IMR-90 (cell line): ENCODE results near the gene CHST3. TPM values are rescaled to one million over a fixed set of nuclear protein-coding genes. Genes with fewer than 3 reads are reported as not detected.
A peak's percentile ranks its signal among the peaks of the same experiment; 100 is the strongest.

Source experiments
- ATAC-seq: fragments of 200-7000 bp; cut with Tn5 transposase; 2 replicates; pipeline ENCODE4 v1.9.1; 2020; ENCODE audit warnings: low read depth, mild to moderate bottlenecking, moderate library complexity
- BruUV-seq: library from RNA; stranded (reverse); fragments of 400-500 nt; replicated peaks from 2 replicates; lab custom pipeline; 2021; lab: Mats Ljungman, UMichigan
- CTCF ChIA-PET: fragments of 300-600 bp; formaldehyde crosslinking; extraction: SDS; loops from one replicate; lab custom pipeline; 2021; ENCODE audit warnings: antibody characterized with exemption; lab: Yijun Ruan, JAX
- POLR2A ChIA-PET: fragments of 300-600 bp; sonication (Branson Sonifier 250); formaldehyde crosslinking; loops from one replicate; lab custom pipeline; 2022; ENCODE audit warnings: antibody characterized with exemption; ENCODE audit not compliant: unreplicated experiment; lab: Charles Lee
- DNase-seq: peaks from one replicate; pipeline ENCODE4 v3.0.0; 2013
- H2AFZ ChIP-seq: replicated peaks from 2 replicates; pipeline ENCODE3; 2013; ENCODE audit warnings: low read length, mild to moderate bottlenecking; ENCODE audit not compliant: poor library complexity
- H2AK5ac ChIP-seq: 2 replicates; pipeline ENCODE4 v1.6.1; 2013; ENCODE audit warnings: low read depth, low read length, inconsistent platforms
- H2AK9ac ChIP-seq: replicated peaks from 2 replicates; pipeline ENCODE3; 2013; ENCODE audit warnings: mild to moderate bottlenecking, low read depth, low read length, moderate library complexity; ENCODE audit not compliant: poor library complexity
- H2BK120ac ChIP-seq: 2 replicates; pipeline ENCODE4 v1.6.1; 2013; ENCODE audit warnings: low read depth, low read length, inconsistent platforms
- H2BK15ac ChIP-seq: 3 replicates; pipeline ENCODE4 v1.6.1; 2013; ENCODE audit warnings: low read depth, low read length, inconsistent platforms
- H2BK20ac ChIP-seq: 2 replicates; pipeline ENCODE4 v1.6.1; 2013; ENCODE audit warnings: low read depth, mild to moderate bottlenecking, inconsistent platforms, low read length, moderate library complexity
- H2BK5ac ChIP-seq: 2 replicates; pipeline ENCODE4 v1.6.1; 2013; ENCODE audit warnings: mild to moderate bottlenecking, low read depth, low read length, inconsistent platforms; ENCODE audit not compliant: poor library complexity, severe bottlenecking
- H3K14ac ChIP-seq: replicated peaks from 2 replicates; pipeline ENCODE4 v1.6.1; 2013; ENCODE audit warnings: low read depth, low read length, inconsistent platforms
- H3K18ac ChIP-seq: 2 replicates; pipeline ENCODE4 v1.6.1; 2013; ENCODE audit warnings: low read depth, low read length, control low read depth
- H3K23ac ChIP-seq: 2 replicates; pipeline ENCODE4 v1.6.1; 2013; ENCODE audit warnings: low read depth, low read length, inconsistent platforms
- H3K27ac ChIP-seq: 2 replicates; pipeline ENCODE4 v1.5.1; 2013; ENCODE audit warnings: mild to moderate bottlenecking, control low read depth, low read length; ENCODE audit not compliant: insufficient read depth
- H3K27me3 ChIP-seq: 2 replicates; pipeline ENCODE4 v1.6.1; 2013; ENCODE audit warnings: low read length; ENCODE audit not compliant: control insufficient read depth, insufficient read depth
- H3K36me3 ChIP-seq: 2 replicates; pipeline ENCODE4 v1.6.1; 2013; ENCODE audit warnings: low read length, mixed read lengths; ENCODE audit not compliant: control insufficient read depth, insufficient read depth
- H3K4ac ChIP-seq: 2 replicates; pipeline ENCODE4 v1.6.1; 2013; ENCODE audit warnings: low read depth, low read length, inconsistent platforms
- H3K4me1 ChIP-seq: 2 replicates; pipeline ENCODE4 v1.6.1; 2013; ENCODE audit warnings: low read length, mixed read lengths; ENCODE audit not compliant: control insufficient read depth, insufficient read depth
- H3K4me2 ChIP-seq: 2 replicates; pipeline ENCODE4 v1.6.1; 2013; ENCODE audit warnings: low read depth, mild to moderate bottlenecking, control low read depth, low read length, moderate library complexity
- H3K4me3 ChIP-seq: 2 replicates; pipeline ENCODE4 v1.5.1; 2013; ENCODE audit warnings: low read depth, mild to moderate bottlenecking, control low read depth, low read length, moderate library complexity; ENCODE audit not compliant: insufficient read depth
- H3K56ac ChIP-seq: 2 replicates; pipeline ENCODE4 v1.6.1; 2013; ENCODE audit warnings: low read length, inconsistent platforms; ENCODE audit not compliant: insufficient read depth; ENCODE audit errors: extremely low read depth
- H3K79me1 ChIP-seq, 2 experiments: 2 replicates each; pipeline ENCODE4 v1.6.1; 2013; ENCODE audit warnings: low read length in 2 of 2, inconsistent platforms in 1 of 2, low read depth in 1 of 2
- H3K9ac ChIP-seq: 2 replicates; pipeline ENCODE4 v1.6.1; 2013; ENCODE audit warnings: low read depth, low read length, control low read depth
- H3K9me1 ChIP-seq: 2 replicates; pipeline ENCODE4 v1.6.1; 2013; ENCODE audit warnings: low read length, inconsistent platforms; ENCODE audit not compliant: insufficient read depth
- H3K9me3 ChIP-seq: 2 replicates; pipeline ENCODE4 v1.6.1; 2013; ENCODE audit warnings: low read length; ENCODE audit not compliant: control insufficient read depth, insufficient read depth
- H4K20me1 ChIP-seq: 2 replicates; pipeline ENCODE4 v1.6.1; 2013; ENCODE audit warnings: low read length, inconsistent platforms; ENCODE audit not compliant: insufficient read depth
- H4K5ac ChIP-seq: 2 replicates; pipeline ENCODE4 v1.6.1; 2013; ENCODE audit warnings: mild to moderate bottlenecking, low read depth, low read length, control low read depth
- H4K8ac ChIP-seq, 2 experiments: 2 replicates each; pipeline ENCODE4 v1.6.1; 2013; ENCODE audit warnings: low read depth in 2 of 2, low read length in 2 of 2, control low read depth in 1 of 2, inconsistent platforms in 1 of 2
- H4K91ac ChIP-seq: 2 replicates; pipeline ENCODE4 v1.6.1; 2013; ENCODE audit warnings: low read depth, low read length, inconsistent platforms; ENCODE audit not compliant: insufficient read depth
- BHLHE40 ChIP-seq: fragments of 150-350 bp; IDR thresholded peaks from 2 replicates; pipeline ENCODE4 v1.6.1; 2016; ENCODE audit warnings: mild to moderate bottlenecking, low read depth, low read length
- CHD1 ChIP-seq: IDR thresholded peaks from 2 replicates; pipeline ENCODE4 v1.6.1; 2012; ENCODE audit warnings: low read depth, low read length, improper control_type of control experiment
- FOS ChIP-seq: fragments of 150-350 bp; IDR thresholded peaks from 2 replicates; pipeline ENCODE4 v1.6.1; 2016; ENCODE audit warnings: low read depth, low read length
- MAFK ChIP-seq: IDR thresholded peaks from 2 replicates; pipeline ENCODE4 v1.6.1; 2012; ENCODE audit warnings: low read depth, low read length, improper control_type of control experiment
- MAZ ChIP-seq: IDR thresholded peaks from 2 replicates; pipeline ENCODE4 v1.6.1; 2012; ENCODE audit warnings: low read depth, mild to moderate bottlenecking, low read length, improper control_type of control experiment, moderate library complexity, borderline replicate concordance
- MXI1 ChIP-seq: IDR thresholded peaks from 2 replicates; pipeline ENCODE4 v1.6.1; 2012; ENCODE audit warnings: low read depth, mild to moderate bottlenecking, low read length, moderate library complexity, borderline replicate concordance
- NFE2L2 ChIP-seq: fragments of 150-350 bp; IDR thresholded peaks from 2 replicates; pipeline ENCODE4 v1.6.1; 2016; ENCODE audit warnings: low read depth, mild to moderate bottlenecking, low read length
- POLR2A ChIP-seq: IDR thresholded peaks from 2 replicates; pipeline ENCODE4 v1.6.1; 2012; ENCODE audit warnings: mild to moderate bottlenecking, low read depth, low read length
- RAD21 ChIP-seq: IDR thresholded peaks from 2 replicates; pipeline ENCODE4 v1.6.1; 2012; ENCODE audit warnings: low read length, improper control_type of control experiment
- RFX5 ChIP-seq: IDR thresholded peaks from 2 replicates; pipeline ENCODE4 v1.8.0; 2012; ENCODE audit warnings: low read depth, mild to moderate bottlenecking, low read length, moderate library complexity
- SMC3 ChIP-seq: fragments of 150-350 bp; IDR thresholded peaks from 2 replicates; pipeline ENCODE4 v1.6.1; 2016; ENCODE audit warnings: low read depth, mild to moderate bottlenecking, antibody characterized with exemption, low read length, moderate library complexity
- WGBS, 2 experiments: methylation state at CpG; one replicate each; pipeline versions ENCODE4 v1.1.5 to v1.1.7; 2013; ENCODE audit warnings: missing lambda C conversion rate in 2 of 2; ENCODE audit not compliant: insufficient read length in 1 of 2; ENCODE audit errors: extremely low coverage in 2 of 2; 5-methylcytosine and 5-hydroxymethylcytosine counted together
- dilution Hi-C: fragments of 300-500 bp; cut with HindIII; formaldehyde crosslinking; loops from one replicate; pipeline ENCODE4 v1.14.3; 2018; ENCODE audit warnings: low sequenced_read_pairs; ENCODE audit not compliant: unreplicated experiment
- in situ Hi-C: fragments of 300-500 bp; cut with MboI; formaldehyde crosslinking; loops from 3 replicates; pipeline ENCODE4 v1.14.3; 2019; ENCODE audit warnings: low sequenced_read_pairs, inconsistent platforms, mixed read lengths
- intact Hi-C: fragments of 100-400 bp; cut with micrococcal nuclease; formaldehyde crosslinking; loops from 2 replicates; pipeline ENCODE4 v1.10.0; 2022
- polyA plus RNA-seq, 3 experiments: library from polyadenylated mRNA; depleted of rRNA; stranded (reverse); fragments of >200 nt; gene quantifications; 2 replicates each; pipeline ENCODE4 v1.2.3, GENCODE V29; 2012; ENCODE audit warnings: low replicate concordance in 1 of 3
- total RNA-seq: library from RNA; depleted of rRNA; stranded (reverse); fragments of >200 nt; gene quantifications from 2 replicates; pipeline ENCODE4 v1.2.3, GENCODE V29; 2012
- TF ChIP-seq, protein P1 (sequence below): fragments of 150-350 bp; IDR thresholded peaks from 2 replicates; pipeline ENCODE4 v1.6.1; 2016; ENCODE audit warnings: low read depth, mild to moderate bottlenecking, low read length, moderate library complexity, borderline replicate concordance
- TF ChIP-seq, protein P2 (sequence below): conservative IDR thresholded peaks from 2 replicates; pipeline ENCODE4 v1.5.1; 2012; ENCODE audit warnings: mild to moderate bottlenecking, low read depth, low read length, improper control_type of control experiment
- TF ChIP-seq, protein P3 (sequence below): fragments of 150-350 bp; IDR thresholded peaks from 2 replicates; pipeline ENCODE4 v1.6.1; 2017; ENCODE audit warnings: mild to moderate bottlenecking, antibody characterized with exemption, low read length, low read depth

CHST3 gene
- total and polyA plus RNA-seq, 2 of the 4 experiments (the other 2 are of a cell fraction) = 8.6 to 9.0 TPM

DNA sequence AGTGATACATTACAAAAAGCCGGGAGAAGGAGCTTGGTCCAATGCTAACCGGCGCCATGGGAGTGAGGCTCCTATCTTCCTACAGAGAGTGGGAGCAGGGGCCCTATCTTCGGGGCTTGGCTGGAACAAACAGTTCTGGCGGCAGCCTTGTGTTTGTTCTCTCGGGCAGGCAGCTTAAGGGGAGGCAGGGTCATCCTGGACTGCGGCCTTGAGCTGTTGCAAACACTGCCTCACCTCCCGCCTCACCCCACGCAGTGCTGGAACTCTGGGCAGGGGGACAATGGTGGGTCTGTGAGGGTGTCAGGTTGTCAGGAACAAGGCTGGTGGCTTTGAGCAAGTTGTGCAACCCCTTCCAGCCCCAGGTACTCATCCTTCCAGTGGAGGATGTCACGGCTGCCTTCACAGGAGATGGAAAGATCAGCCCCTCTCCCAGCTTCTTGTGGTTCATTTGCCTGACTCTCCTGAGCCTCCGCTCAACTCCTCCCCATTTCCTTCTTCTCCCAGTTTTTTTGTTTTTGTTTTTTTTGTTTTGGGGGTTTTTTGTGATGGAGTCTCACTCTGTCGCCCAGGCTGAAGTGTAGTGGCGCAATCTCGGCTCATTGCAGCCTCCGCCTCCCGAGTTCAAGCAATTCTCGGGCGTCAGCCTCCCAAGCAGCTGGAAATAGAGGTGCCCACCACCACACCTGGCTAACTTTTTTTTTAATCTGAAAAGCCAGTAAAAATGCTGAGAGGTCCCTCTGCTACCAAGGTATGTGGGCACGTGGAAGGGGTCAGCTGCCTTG, 66.8 kb downstream of the CHST3 start:
- DNase-seq (no peak), ATAC-seq (no peak)
- Histone ChIP-seq H2BK120ac (no peak overlapping the region), H3K56ac (no peak overlapping the region), H4K5ac (no peak overlapping the region), H3K18ac (no peak overlapping the region), H2AK9ac (peak overlapping the region; percentile 39), H2BK15ac (no peak overlapping the region), H3K23ac (no peak overlapping the region), H2BK20ac (no peak overlapping the region), H3K9me3 (no peaks in the 10 kb centered on the region), H3K36me3 (no peaks in the 10 kb centered on the region), H3K4ac (no peak overlapping the region), H3K9me1 (no peaks in the 10 kb centered on the region; the same call in 1 of the 2 replicates), H3K27ac (no peak overlapping the region), H3K79me1 (no peaks in the 10 kb centered on the region), H2BK5ac (no peak overlapping the region), H3K14ac (no peak overlapping the region), H2AFZ (no peak overlapping the region), H4K91ac (no peak overlapping the region), H3K9ac (no peak overlapping the region), H4K20me1 (no peaks in the 10 kb centered on the region), H3K4me3 (no peak overlapping the region), H3K4me1 (peaks cover 8% of the 10 kb centered on the region; the same call in 1 of the 2 replicates), H3K27me3 (peaks cover 29% of the 10 kb centered on the region), H4K8ac (no peak overlapping the region), H3K4me2 (no peak overlapping the region), H2AK5ac (no peak overlapping the region)
- 40% methylated on average over 1 of the region's 19 CpGs; no CpG with 5 or more reads in 1 of the 2 experiments for WGBS, 2 experiments
- POLR2A ChIA-PET = no interaction called here
- CTCF ChIA-PET = no interaction called here
- dilution Hi-C loops = no loop called here
- no TSS peak for BruUV-seq
- TF ChIP-seq MAZ (no peak), RAD21 (no peak), SMC3 (no peak), MAFK (no peak), MXI1 (no peak), CHD1 (no peak), RFX5 (no peak), FOS (no peak), NFE2L2 (no peak), POLR2A (no peak), BHLHE40 (no peak)
- TF ChIP-seq, protein P1, sequence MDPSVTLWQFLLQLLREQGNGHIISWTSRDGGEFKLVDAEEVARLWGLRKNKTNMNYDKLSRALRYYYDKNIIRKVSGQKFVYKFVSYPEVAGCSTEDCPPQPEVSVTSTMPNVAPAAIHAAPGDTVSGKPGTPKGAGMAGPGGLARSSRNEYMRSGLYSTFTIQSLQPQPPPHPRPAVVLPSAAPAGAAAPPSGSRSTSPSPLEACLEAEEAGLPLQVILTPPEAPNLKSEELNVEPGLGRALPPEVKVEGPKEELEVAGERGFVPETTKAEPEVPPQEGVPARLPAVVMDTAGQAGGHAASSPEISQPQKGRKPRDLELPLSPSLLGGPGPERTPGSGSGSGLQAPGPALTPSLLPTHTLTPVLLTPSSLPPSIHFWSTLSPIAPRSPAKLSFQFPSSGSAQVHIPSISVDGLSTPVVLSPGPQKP = no peak
- TF ChIP-seq, protein P2, sequence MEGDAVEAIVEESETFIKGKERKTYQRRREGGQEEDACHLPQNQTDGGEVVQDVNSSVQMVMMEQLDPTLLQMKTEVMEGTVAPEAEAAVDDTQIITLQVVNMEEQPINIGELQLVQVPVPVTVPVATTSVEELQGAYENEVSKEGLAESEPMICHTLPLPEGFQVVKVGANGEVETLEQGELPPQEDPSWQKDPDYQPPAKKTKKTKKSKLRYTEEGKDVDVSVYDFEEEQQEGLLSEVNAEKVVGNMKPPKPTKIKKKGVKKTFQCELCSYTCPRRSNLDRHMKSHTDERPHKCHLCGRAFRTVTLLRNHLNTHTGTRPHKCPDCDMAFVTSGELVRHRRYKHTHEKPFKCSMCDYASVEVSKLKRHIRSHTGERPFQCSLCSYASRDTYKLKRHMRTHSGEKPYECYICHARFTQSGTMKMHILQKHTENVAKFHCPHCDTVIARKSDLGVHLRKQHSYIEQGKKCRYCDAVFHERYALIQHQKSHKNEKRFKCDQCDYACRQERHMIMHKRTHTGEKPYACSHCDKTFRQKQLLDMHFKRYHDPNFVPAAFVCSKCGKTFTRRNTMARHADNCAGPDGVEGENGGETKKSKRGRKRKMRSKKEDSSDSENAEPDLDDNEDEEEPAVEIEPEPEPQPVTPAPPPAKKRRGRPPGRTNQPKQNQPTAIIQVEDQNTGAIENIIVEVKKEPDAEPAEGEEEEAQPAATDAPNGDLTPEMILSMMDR = no peak
- TF ChIP-seq, protein P3, sequence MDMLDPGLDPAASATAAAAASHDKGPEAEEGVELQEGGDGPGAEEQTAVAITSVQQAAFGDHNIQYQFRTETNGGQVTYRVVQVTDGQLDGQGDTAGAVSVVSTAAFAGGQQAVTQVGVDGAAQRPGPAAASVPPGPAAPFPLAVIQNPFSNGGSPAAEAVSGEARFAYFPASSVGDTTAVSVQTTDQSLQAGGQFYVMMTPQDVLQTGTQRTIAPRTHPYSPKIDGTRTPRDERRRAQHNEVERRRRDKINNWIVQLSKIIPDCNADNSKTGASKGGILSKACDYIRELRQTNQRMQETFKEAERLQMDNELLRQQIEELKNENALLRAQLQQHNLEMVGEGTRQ = no peak
- in situ Hi-C loops = no loop called here
- intact Hi-C loops = no loop called here
